Measurements from ENCODE around the gene ITGB3. TPM values are rescaled to one million over a fixed set of nuclear protein-coding genes. Genes with fewer than 3 reads are reported as not detected.

Gene ITGB3
- total RNA-seq, 1 donor from 2014 or later: not detected

DNA sequence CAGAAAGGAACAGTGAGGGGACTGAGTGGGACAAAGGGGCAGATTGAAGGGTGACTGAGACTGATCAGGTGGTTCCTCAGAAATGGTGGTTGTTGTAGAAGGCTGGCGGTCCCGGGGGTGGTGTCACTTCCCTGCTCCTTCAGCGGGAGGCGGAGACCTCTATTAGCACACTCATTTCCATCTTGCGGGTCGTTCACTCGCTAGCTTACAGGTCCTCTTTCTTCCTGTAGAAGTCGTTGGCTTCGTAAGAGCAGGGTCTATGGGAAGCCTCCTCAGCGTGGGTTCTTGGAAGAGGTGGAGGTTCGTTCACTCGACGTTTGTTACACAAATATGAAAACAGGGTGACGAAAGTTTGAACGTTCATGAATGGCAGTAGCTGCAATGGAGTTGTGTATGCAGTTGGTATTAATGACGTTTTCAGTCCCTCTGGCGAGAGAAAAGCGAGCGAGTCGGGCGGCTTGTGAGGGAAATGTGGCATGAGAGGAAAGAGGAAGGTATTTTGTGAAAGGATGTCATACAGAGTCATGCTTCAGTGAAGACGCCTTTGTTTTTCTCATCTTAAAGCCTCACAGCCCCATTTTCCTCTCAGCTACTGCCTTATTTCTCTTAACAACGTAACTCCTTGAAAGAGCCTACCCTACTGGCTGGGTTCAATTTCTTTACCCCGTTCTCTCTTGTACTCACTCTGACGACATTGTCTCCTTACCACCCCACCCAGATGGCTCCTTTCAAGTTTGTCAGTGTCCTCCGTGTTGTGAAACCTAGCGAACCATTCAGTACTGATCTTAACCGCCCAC lies 70.8 kb downstream of the ITGB3 start:
- DNase-seq: peak; percentile 50
- H3K27ac Mint-ChIP-seq (ENCODE audit: unreplicated experiment): peak overlapping the region; percentile 94
- peaks cover 9% of the 10 kb centered on the region for H3K27me3 Mint-ChIP-seq (ENCODE audit: unreplicated experiment)
- peaks cover 11% of the 10 kb centered on the region for H3K36me3 Mint-ChIP-seq (ENCODE audit: unreplicated experiment)
- TF ChIP-seq, protein P1, sequence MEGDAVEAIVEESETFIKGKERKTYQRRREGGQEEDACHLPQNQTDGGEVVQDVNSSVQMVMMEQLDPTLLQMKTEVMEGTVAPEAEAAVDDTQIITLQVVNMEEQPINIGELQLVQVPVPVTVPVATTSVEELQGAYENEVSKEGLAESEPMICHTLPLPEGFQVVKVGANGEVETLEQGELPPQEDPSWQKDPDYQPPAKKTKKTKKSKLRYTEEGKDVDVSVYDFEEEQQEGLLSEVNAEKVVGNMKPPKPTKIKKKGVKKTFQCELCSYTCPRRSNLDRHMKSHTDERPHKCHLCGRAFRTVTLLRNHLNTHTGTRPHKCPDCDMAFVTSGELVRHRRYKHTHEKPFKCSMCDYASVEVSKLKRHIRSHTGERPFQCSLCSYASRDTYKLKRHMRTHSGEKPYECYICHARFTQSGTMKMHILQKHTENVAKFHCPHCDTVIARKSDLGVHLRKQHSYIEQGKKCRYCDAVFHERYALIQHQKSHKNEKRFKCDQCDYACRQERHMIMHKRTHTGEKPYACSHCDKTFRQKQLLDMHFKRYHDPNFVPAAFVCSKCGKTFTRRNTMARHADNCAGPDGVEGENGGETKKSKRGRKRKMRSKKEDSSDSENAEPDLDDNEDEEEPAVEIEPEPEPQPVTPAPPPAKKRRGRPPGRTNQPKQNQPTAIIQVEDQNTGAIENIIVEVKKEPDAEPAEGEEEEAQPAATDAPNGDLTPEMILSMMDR (IDR thresholded peaks at IDR 0.05; ENCODE audit: partially characterized antibody, unreplicated experiment): no peak
- peaks cover 2% of the 10 kb centered on the region for H3K4me1 Mint-ChIP-seq (ENCODE audit: low read depth, unreplicated experiment)
- peaks cover 17% of the 10 kb centered on the region for H3K9me3 Mint-ChIP-seq (ENCODE audit: unreplicated experiment)
- peak overlapping the region; percentile 84 for H3K4me3 Mint-ChIP-seq (ENCODE audit: unreplicated experiment)

DNA sequence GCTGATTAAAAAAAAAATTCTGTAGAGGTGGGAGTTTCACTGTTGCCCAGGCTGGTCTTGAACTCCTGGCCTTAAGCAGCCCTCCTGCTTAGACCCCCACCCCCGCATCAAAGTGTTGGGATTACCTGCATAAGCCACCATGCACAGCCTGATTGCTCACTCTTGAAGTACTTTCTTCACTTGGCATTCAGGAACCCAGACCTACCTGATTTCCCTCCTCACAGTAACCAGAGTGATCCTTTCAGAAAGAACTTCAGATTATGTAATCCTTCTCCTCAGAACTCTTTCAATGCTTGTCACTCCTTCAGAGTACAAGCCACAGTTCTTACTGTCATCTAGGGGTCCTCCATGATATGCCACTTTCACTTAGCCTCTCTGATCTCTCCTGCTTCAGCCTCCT lies 71.5 kb downstream of the ITGB3 start:
- Mint-ChIP-seq H3K36me3 (ENCODE audit: unreplicated experiment) (peaks cover 11% of the 10 kb centered on the region), H3K4me1 (ENCODE audit: low read depth, unreplicated experiment) (peaks cover 2% of the 10 kb centered on the region), H3K4me3 (ENCODE audit: unreplicated experiment) (peak overlapping the region; percentile 84), H3K27me3 (ENCODE audit: unreplicated experiment) (peaks cover 9% of the 10 kb centered on the region), H3K9me3 (ENCODE audit: unreplicated experiment) (peaks cover 17% of the 10 kb centered on the region), H3K27ac (ENCODE audit: unreplicated experiment) (no peak overlapping the region)
- no peak for DNase-seq
- TF ChIP-seq, protein P1 (IDR thresholded peaks at IDR 0.05; ENCODE audit: partially characterized antibody, unreplicated experiment): no peak

DNA sequence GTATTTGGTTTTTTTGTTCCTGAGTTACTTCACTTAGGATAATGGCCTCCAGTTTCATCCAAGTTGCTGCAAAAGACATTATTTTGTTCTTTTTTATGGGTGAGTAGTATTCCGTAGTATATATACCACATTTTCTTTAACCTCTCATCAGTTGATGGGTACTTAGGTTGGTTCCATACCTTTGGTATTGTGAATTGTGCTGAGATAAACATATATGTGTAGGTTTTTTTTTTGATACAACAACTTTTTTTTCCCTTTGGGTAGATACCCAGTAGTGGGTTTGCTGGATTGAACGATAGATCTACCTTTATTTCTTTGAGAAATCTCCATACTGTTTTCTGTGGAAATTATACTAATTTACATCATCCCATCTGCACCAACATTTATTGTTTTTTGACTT lies 76.9 kb downstream of the ITGB3 start:
- Mint-ChIP-seq H3K36me3 (ENCODE audit: unreplicated experiment) (peaks cover 11% of the 10 kb centered on the region), H3K27me3 (ENCODE audit: unreplicated experiment) (peaks cover under 1% of the 10 kb centered on the region), H3K9me3 (ENCODE audit: unreplicated experiment) (peaks cover 1% of the 10 kb centered on the region), H3K27ac (ENCODE audit: unreplicated experiment) (no peak overlapping the region), H3K4me3 (ENCODE audit: unreplicated experiment) (no peak overlapping the region), H3K4me1 (ENCODE audit: low read depth, unreplicated experiment) (no peaks in the 10 kb centered on the region)
- no peak for DNase-seq
- TF ChIP-seq, protein P1 (IDR thresholded peaks at IDR 0.05; ENCODE audit: partially characterized antibody, unreplicated experiment): no peak

DNA sequence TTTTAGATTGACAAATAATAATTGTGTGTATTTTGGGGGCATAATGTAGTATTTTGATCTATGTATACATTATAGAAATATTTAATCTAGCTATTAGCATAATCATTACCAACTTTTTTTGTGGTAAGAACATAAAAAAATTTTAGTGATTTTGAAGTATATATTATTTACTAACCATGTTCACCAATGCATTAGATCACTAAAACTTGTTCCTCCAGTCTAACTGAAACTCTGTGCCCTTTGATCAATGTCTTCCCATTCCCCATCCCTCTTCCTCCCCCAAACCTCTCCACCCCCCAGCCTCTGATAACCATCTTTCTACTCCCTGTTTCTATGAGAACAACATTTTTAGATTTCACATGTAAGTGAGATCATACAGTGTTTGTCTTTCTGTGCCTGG lies 78.7 kb downstream of the ITGB3 start:
- TF ChIP-seq, protein P1 (IDR thresholded peaks at IDR 0.05; ENCODE audit: partially characterized antibody, unreplicated experiment): no peak
- Mint-ChIP-seq H3K4me3 (ENCODE audit: unreplicated experiment) (no peak overlapping the region), H3K9me3 (ENCODE audit: unreplicated experiment) (no peaks in the 10 kb centered on the region), H3K27ac (ENCODE audit: unreplicated experiment) (no peak overlapping the region), H3K36me3 (ENCODE audit: unreplicated experiment) (peaks cover 11% of the 10 kb centered on the region), H3K4me1 (ENCODE audit: low read depth, unreplicated experiment) (no peaks in the 10 kb centered on the region), H3K27me3 (ENCODE audit: unreplicated experiment) (no peaks in the 10 kb centered on the region)
- no peak for DNase-seq

Measured in glutamatergic neuron (in vitro differentiated cells).